Measurements from ENCODE around the gene RPS6KA3. TPM values are rescaled to one million over a fixed set of nuclear protein-coding genes. Genes with fewer than 3 reads are reported as not detected.

The RPS6KA3 gene
- total and polyA plus RNA-seq, 2 donors (not counting 1 experiment from before 2014, with no cell fraction given), result 17.0 to 63.0 TPM

- no peaks in the 10 kb centered on the region for H3K9me3 Mint-ChIP-seq (ENCODE audit: insufficient read depth)
- H3K4me2 ChIP-seq (replicated peaks; ENCODE audit: low read depth, low read length, poor library complexity, severe bottlenecking), result no peak overlapping the region
- intact Hi-C loops (cut with micrococcal nuclease), result no loop called here
- H3K27ac ChIP-seq (ENCODE audit: low read length in 2 of 2), result no peak overlapping the region
- DNase-seq, result peak; percentile 8
- H3K27me3 ChIP-seq (replicated peaks in 1 of 4; ENCODE audit: control extremely low read depth in 1 of 4, control insufficient read depth in 3 of 4, insufficient read depth in 4 of 4, low read length in 3 of 4), result no peaks in the 10 kb centered on the region
- no peak overlapping the region for H3K9ac ChIP-seq (ENCODE audit: low read length)
- no peak overlapping the region for H2AFZ ChIP-seq (ENCODE audit: insufficient read depth, low read depth, low read length, poor library complexity, severe bottlenecking)
- H3K4me3 Mint-ChIP-seq, result no peak overlapping the region
- no CpG with 5 or more reads among the region's 2 CpGs for WGBS (ENCODE audit: insufficient coverage)
- peaks cover 27% of the 10 kb centered on the region for H3K4me1 Mint-ChIP-seq
- H3K4me3 ChIP-seq (ENCODE audit: control extremely low read depth in 1 of 5, extremely low read depth in 1 of 5, insufficient read depth in 1 of 5, low read depth in 2 of 5, low read length in 4 of 5), result no peak overlapping the region
- H3K27ac Mint-ChIP-seq, result peak overlapping the region; percentile 12
- no peak for ATAC-seq (ENCODE audit: low read depth)
- no peaks in the 10 kb centered on the region for H4K20me1 ChIP-seq (ENCODE audit: control insufficient read depth, insufficient read depth, low read length, poor library complexity, severe bottlenecking)
- H3K79me2 ChIP-seq (ENCODE audit: control insufficient read depth, insufficient read depth, low read length), result peaks cover 29% of the 10 kb centered on the region
- no peak for TF ChIP-seq EZH2 (IDR thresholded peaks at IDR 0.05; ENCODE audit: borderline replicate concordance, insufficient read depth, low read depth, low read length, poor library complexity, severe bottlenecking)
- TF ChIP-seq, protein P1, sequence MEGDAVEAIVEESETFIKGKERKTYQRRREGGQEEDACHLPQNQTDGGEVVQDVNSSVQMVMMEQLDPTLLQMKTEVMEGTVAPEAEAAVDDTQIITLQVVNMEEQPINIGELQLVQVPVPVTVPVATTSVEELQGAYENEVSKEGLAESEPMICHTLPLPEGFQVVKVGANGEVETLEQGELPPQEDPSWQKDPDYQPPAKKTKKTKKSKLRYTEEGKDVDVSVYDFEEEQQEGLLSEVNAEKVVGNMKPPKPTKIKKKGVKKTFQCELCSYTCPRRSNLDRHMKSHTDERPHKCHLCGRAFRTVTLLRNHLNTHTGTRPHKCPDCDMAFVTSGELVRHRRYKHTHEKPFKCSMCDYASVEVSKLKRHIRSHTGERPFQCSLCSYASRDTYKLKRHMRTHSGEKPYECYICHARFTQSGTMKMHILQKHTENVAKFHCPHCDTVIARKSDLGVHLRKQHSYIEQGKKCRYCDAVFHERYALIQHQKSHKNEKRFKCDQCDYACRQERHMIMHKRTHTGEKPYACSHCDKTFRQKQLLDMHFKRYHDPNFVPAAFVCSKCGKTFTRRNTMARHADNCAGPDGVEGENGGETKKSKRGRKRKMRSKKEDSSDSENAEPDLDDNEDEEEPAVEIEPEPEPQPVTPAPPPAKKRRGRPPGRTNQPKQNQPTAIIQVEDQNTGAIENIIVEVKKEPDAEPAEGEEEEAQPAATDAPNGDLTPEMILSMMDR (IDR thresholded peaks at IDR 0.05), result no peak
- peaks cover 0 to 3% of the 10 kb centered on the region in 2 donors for H3K4me1 ChIP-seq (ENCODE audit: control insufficient read depth in 2 of 2, insufficient read depth in 2 of 2, low read length in 2 of 2)
- H3K27me3 Mint-ChIP-seq, result no peaks in the 10 kb centered on the region
- ChIA-PET CTCF (no interaction called here), POLR2A (interaction anchor here (0.6 kb wide), 1 partner anchor 208 kb away, joined by 3 read pairs; no protein-coding TSS in a partner anchor)
- no peaks in the 10 kb centered on the region for H3K9me3 ChIP-seq (ENCODE audit: control extremely low read depth in 1 of 3, control insufficient read depth in 2 of 3, insufficient read depth in 1 of 3, low read length in 2 of 3)
- H3K36me3 ChIP-seq (replicated peaks in 1 of 2; ENCODE audit: control extremely low read depth in 1 of 2, control insufficient read depth in 1 of 2, extremely low read depth in 1 of 2, insufficient read depth in 2 of 2, low read length in 1 of 2), result peaks cover 0 to 7% of the 10 kb centered on the region in 2 experiments
Observed at GRCh38 chrX:20224814-20225487, 41.8 kb downstream of the RPS6KA3 start.

- H3K4me2 ChIP-seq (replicated peaks; ENCODE audit: low read depth, low read length, poor library complexity, severe bottlenecking), result no peak overlapping the region
- no peak overlapping the region for H2AFZ ChIP-seq (ENCODE audit: insufficient read depth, low read depth, low read length, poor library complexity, severe bottlenecking)
- H3K9me3 ChIP-seq (ENCODE audit: control extremely low read depth in 1 of 3, control insufficient read depth in 2 of 3, insufficient read depth in 1 of 3, low read length in 2 of 3), result no peaks in the 10 kb centered on the region
- no peaks in the 10 kb centered on the region for H4K20me1 ChIP-seq (ENCODE audit: control insufficient read depth, insufficient read depth, low read length, poor library complexity, severe bottlenecking)
- TF ChIP-seq, protein P1 (IDR thresholded peaks at IDR 0.05), result no peak
- TF ChIP-seq EZH2 (IDR thresholded peaks at IDR 0.05; ENCODE audit: borderline replicate concordance, insufficient read depth, low read depth, low read length, poor library complexity, severe bottlenecking), result no peak
- DNase-seq (no peak), ATAC-seq (ENCODE audit: low read depth) (no peak)
- no peak overlapping the region for H3K9ac ChIP-seq (ENCODE audit: low read length)
- no CpG with 5 or more reads among the region's 3 CpGs for WGBS (ENCODE audit: insufficient coverage)
- H3K4me1 Mint-ChIP-seq, result peaks cover 38% of the 10 kb centered on the region
- H3K4me1 ChIP-seq (ENCODE audit: control insufficient read depth in 2 of 2, insufficient read depth in 2 of 2, low read length in 2 of 2), result peaks cover 0 to 2% of the 10 kb centered on the region in 2 donors
- no peak overlapping the region for H3K27ac Mint-ChIP-seq
- CTCF ChIA-PET, result no interaction called here
- no peaks in the 10 kb centered on the region for H3K9me3 Mint-ChIP-seq (ENCODE audit: insufficient read depth)
- no peak overlapping the region for H3K4me3 Mint-ChIP-seq
- peaks cover 0 to 2% of the 10 kb centered on the region in 2 experiments for H3K36me3 ChIP-seq (replicated peaks in 1 of 2; ENCODE audit: control extremely low read depth in 1 of 2, control insufficient read depth in 1 of 2, extremely low read depth in 1 of 2, insufficient read depth in 2 of 2, low read length in 1 of 2)
- POLR2A ChIA-PET, result no interaction called here
- H3K4me3 ChIP-seq (ENCODE audit: control extremely low read depth in 1 of 5, extremely low read depth in 1 of 5, insufficient read depth in 1 of 5, low read depth in 2 of 5, low read length in 4 of 5), result no peak overlapping the region
- H3K27me3 Mint-ChIP-seq, result no peaks in the 10 kb centered on the region
- no peak overlapping the region for H3K27ac ChIP-seq (ENCODE audit: low read length in 2 of 2)
- H3K79me2 ChIP-seq (ENCODE audit: control insufficient read depth, insufficient read depth, low read length), result peaks cover 14% of the 10 kb centered on the region
- no peaks in the 10 kb centered on the region for H3K27me3 ChIP-seq (replicated peaks in 1 of 4; ENCODE audit: control extremely low read depth in 1 of 4, control insufficient read depth in 3 of 4, insufficient read depth in 4 of 4, low read length in 3 of 4)
- intact Hi-C loops (cut with micrococcal nuclease), result no loop called here
Observed at GRCh38 chrX:20221902-20222301, 44.8 kb downstream of the RPS6KA3 start.
